ENCODE measurements around the gene BRSK2.

Gene BRSK2

GRCh38 chr11:1481483-1481825 is 91.7 kb downstream of the BRSK2 start:
- DNase-seq (ENCODE audit: low read depth, low spot score), result no peak

GRCh38 chr11:1481861-1482441 is 92.2 kb downstream of the BRSK2 start:
- DNase-seq (ENCODE audit: low read depth, low spot score), result no peak

GRCh38 chr11:1482581-1483444 is 93.1 kb downstream of the BRSK2 start:
- no peak for DNase-seq (ENCODE audit: low read depth, low spot score)

GRCh38 chr11:1483445-1483961 is 93.8 kb downstream of the BRSK2 start:
- no peak for DNase-seq (ENCODE audit: low read depth, low spot score)

GRCh38 chr11:1484061-1484671 is 94.4 kb downstream of the BRSK2 start:
- DNase-seq (ENCODE audit: low read depth, low spot score), result no peak

GRCh38 chr11:1484695-1485503 is 95.2 kb downstream of the BRSK2 start:
- no peak for DNase-seq (ENCODE audit: low read depth, low spot score)

- DNase-seq (ENCODE audit: low read depth, low spot score), result no peak
Measured at GRCh38 chr11:1485504-1485885, 95.8 kb downstream of the BRSK2 start.

GRCh38 chr11:1486054-1486825 is 96.5 kb downstream of the BRSK2 start, which contains the start of gene MOB2:
MOB2 (minus strand) TSS chr11:1486779; CDS start chr11:1486556, 223 bp downstream.
- no peak for DNase-seq (ENCODE audit: low read depth, low spot score)

GRCh38 chr11:1487091-1487850 is 97.5 kb downstream of the BRSK2 start:
- no peak for DNase-seq (ENCODE audit: low read depth, low spot score)

- no peak for DNase-seq (ENCODE audit: low read depth, low spot score)
Measured at GRCh38 chr11:1487851-1488574, 98.3 kb downstream of the BRSK2 start.

- no peak for DNase-seq (ENCODE audit: low read depth, low spot score)
Measured at GRCh38 chr11:1488575-1489180, 98.9 kb downstream of the BRSK2 start.

GRCh38 chr11:1490651-1491050 is 100.9 kb downstream of the BRSK2 start:
- DNase-seq (ENCODE audit: low read depth, low spot score), result no peak

GRCh38 chr11:1491379-1491778 is 101.6 kb downstream of the BRSK2 start:
- no peak for DNase-seq (ENCODE audit: low read depth, low spot score)

- DNase-seq (ENCODE audit: low read depth, low spot score), result no peak
Measured at GRCh38 chr11:1493650-1494244, 104.0 kb downstream of the BRSK2 start.

GRCh38 chr11:1494650-1495049 is 104.9 kb downstream of the BRSK2 start:
- DNase-seq (ENCODE audit: low read depth, low spot score), result no peak

GRCh38 chr11:1496091-1496760 is 106.5 kb downstream of the BRSK2 start:
- DNase-seq (ENCODE audit: low read depth, low spot score), result no peak

- DNase-seq (ENCODE audit: low read depth, low spot score), result no peak
Measured at GRCh38 chr11:1496761-1497095, 107.0 kb downstream of the BRSK2 start.

GRCh38 chr11:1497600-1497999 is 107.9 kb downstream of the BRSK2 start:
- DNase-seq (ENCODE audit: low read depth, low spot score), result no peak

Data from iPS DF 19.7 (cell line).